ENCODE measurements around the gene ISCA2. TPM values are rescaled to one million over a fixed set of nuclear protein-coding genes. Genes with fewer than 3 reads are reported as not detected.
"Not testable (repeated sequence)": the region's sequence is repeated elsewhere in the genome, so short reads cannot be mapped to it uniquely, and the experiment has no call there.

ISCA2 gene
- total RNA-seq, 4 donors from 2014 or later = 24.6 to 54.9 (median 44.2) TPM

DNA sequence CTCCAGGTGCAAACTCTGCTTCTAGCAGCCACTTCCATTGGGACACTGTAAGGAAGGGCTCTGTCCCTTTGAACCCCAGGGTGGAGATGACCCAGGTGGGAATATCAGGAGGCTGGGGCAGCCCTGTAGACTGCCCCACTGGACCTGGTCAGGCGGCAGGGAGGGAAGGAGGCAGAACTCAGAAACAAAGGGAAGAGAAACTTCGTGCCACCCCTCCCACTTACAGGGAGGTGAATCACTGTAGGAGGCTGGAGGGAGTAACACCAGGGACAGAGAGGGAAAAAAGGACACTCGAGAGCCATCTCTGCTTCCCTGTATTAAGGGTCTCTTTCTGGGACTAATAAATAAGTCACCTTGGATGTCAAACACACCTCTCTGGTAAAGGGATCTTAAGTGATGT is 37.4 kb downstream of the ISCA2 start:
- DNase-seq = no peak
- no peaks in the 10 kb centered on the region for H3K9me3 ChIP-seq
- TF ChIP-seq, protein P1, sequence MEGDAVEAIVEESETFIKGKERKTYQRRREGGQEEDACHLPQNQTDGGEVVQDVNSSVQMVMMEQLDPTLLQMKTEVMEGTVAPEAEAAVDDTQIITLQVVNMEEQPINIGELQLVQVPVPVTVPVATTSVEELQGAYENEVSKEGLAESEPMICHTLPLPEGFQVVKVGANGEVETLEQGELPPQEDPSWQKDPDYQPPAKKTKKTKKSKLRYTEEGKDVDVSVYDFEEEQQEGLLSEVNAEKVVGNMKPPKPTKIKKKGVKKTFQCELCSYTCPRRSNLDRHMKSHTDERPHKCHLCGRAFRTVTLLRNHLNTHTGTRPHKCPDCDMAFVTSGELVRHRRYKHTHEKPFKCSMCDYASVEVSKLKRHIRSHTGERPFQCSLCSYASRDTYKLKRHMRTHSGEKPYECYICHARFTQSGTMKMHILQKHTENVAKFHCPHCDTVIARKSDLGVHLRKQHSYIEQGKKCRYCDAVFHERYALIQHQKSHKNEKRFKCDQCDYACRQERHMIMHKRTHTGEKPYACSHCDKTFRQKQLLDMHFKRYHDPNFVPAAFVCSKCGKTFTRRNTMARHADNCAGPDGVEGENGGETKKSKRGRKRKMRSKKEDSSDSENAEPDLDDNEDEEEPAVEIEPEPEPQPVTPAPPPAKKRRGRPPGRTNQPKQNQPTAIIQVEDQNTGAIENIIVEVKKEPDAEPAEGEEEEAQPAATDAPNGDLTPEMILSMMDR (IDR thresholded peaks at IDR 0.05) = no peak
- no peak for TF ChIP-seq POLR2A (IDR thresholded peaks at IDR 0.05)
- peaks cover 19 to 29% of the 10 kb centered on the region in 2 donors for H3K4me1 ChIP-seq
- whole genome bisulfite sequencing, 2 donors = 90 to 94% methylated on average over 3 of the region's 3 CpGs
- H3K27ac ChIP-seq = peak overlapping the region in 2 of 3 donors; percentile 67 to 83
- H3K36me3 ChIP-seq = no peaks in the 10 kb centered on the region
- intact Hi-C loops (cut with DNase I) = no loop called here
- H3K27me3 ChIP-seq = no peaks in the 10 kb centered on the region
- no peak overlapping the region for H3K4me3 ChIP-seq (replicated peaks in 1 of 3)

DNA sequence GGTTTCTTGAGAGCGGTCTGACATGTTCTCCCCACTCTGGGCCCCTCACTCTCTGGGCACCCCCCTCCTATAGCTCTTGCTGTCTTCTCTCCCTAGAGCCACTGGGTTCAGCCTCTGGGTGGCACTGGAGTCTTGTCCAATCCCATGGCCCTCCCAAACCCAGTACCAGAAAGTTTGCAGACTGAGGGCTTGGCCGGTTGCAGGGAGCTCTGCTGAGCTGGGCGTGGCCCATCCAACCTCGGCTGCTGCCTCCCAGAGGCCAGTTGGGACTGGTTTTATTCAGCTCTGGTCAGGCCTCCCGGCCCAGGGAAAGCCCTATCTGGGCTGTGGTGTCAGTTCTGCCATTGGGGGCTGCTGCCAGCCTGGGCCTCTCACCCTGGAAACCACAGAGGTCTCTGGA is 37.9 kb downstream of the ISCA2 start:
- Histone ChIP-seq H3K4me1 (peaks cover 14 to 24% of the 10 kb centered on the region in 2 donors), H3K27me3 (no peaks in the 10 kb centered on the region), H3K9me3 (no peaks in the 10 kb centered on the region), H3K27ac (peak overlapping the region; percentile 41 to 83 (median 67)), H3K36me3 (no peaks in the 10 kb centered on the region), H3K4me3 (replicated peaks in 1 of 3) (no peak overlapping the region)
- peak; percentile 45 to 64 for DNase-seq
- TF ChIP-seq, protein P1 (IDR thresholded peaks at IDR 0.05) = peak in 4 of 6 experiments; percentile 16 to 42 (median 33)
- no peak for TF ChIP-seq POLR2A (IDR thresholded peaks at IDR 0.05)
- WGBS, 2 donors = 50 to 93% methylated on average over 1 to 4 of the region's 5 CpGs
- intact Hi-C loops (cut with DNase I) = no loop called here

DNA sequence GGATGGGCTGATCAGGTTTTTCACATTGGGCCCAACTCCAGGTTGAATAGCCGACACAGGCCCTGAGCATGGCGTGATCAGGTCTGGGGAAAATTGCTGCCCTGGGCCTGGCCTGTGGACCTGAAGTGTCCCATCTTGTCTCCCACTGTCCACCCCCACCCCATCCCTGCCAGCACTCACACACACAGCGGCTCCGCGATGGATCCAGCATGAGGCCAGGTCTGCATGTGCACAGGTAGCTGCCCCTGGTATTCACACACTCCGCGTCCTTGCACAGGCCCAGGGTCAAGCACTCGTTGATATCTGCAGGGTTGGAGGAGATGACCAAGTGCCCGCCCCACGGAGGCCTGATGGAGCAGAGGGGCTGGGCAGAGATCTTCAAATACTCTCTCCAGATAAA is 38.7 kb downstream of the ISCA2 start:
- Histone ChIP-seq H3K36me3 (no peaks in the 10 kb centered on the region), H3K27me3 (no peaks in the 10 kb centered on the region), H3K27ac (peak overlapping the region in 2 of 3 donors; percentile 67 to 83), H3K4me1 (peaks cover 9 to 20% of the 10 kb centered on the region in 2 donors), H3K9me3 (no peaks in the 10 kb centered on the region), H3K4me3 (replicated peaks in 1 of 3) (no peak overlapping the region)
- 84 to 85% methylated on average over 10 of the region's 10 CpGs for WGBS, 2 donors
- peak; percentile 46 to 53 for DNase-seq
- intact Hi-C loops (cut with DNase I) = no loop called here
- TF ChIP-seq, protein P1 (IDR thresholded peaks at IDR 0.05) = no peak
- no peak for TF ChIP-seq POLR2A (IDR thresholded peaks at IDR 0.05)

DNA sequence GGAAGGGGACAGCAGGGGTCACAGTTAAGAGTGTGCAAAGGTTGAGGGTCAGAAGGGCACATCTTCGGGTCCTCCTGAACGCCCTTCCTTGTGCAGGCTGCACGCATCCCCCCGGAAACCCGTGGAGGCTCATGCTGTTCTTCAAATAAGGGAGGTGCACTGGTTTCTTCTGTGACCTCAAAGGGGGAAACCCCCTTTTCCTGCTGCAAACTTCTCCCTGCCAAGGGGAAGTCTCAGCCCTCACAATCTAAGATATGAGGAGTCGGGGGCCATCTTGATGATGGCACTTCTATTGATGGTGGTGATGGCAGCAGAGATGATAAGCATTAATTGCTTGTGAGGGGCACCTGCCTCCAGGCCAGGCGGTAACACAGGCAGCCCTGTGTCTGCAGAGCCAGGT is 40.0 kb downstream of the ISCA2 start:
- TF ChIP-seq POLR2A (IDR thresholded peaks at IDR 0.05) = no peak
- TF ChIP-seq, protein P1 (IDR thresholded peaks at IDR 0.05) = no peak
- Histone ChIP-seq H3K27ac (no peak overlapping the region), H3K27me3 (no peaks in the 10 kb centered on the region), H3K36me3 (no peaks in the 10 kb centered on the region), H3K4me1 (peaks cover 12 to 16% of the 10 kb centered on the region in 2 donors), H3K9me3 (no peaks in the 10 kb centered on the region), H3K4me3 (replicated peaks in 1 of 3) (no peak overlapping the region)
- intact Hi-C loops (cut with DNase I) = no loop called here
- 84 to 89% methylated on average over 7 of the region's 7 CpGs for WGBS, 2 donors
- DNase-seq = no peak

DNA sequence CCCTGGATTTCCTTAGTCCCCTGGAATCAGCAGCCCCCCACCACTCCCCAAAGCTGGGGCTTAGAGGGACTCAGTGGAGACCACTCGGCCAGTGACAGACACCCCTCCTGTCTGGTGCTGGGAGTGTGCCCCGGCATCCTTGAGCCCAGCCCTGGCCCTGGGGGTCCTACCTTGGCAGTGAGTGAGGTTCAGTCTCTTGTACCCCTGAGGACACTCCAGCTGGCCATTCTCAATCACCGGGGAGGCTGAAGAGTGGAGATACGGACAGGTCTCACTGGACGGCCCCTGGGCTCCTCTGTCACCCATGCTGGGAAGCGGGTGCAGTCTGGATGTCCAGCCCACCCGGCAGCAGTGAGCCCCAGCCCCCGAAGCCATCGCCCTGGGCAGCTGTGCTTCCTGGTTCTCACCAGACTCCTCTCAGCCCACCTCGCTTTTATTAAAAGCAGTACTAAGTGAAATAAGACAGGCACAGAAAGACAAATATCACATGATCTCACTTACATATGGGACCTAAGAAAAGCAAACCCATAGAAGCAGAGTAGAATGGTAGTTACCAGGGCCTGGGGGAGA is 42.3 kb downstream of the ISCA2 start:
- no peaks in the 10 kb centered on the region for H3K36me3 ChIP-seq

DNA sequence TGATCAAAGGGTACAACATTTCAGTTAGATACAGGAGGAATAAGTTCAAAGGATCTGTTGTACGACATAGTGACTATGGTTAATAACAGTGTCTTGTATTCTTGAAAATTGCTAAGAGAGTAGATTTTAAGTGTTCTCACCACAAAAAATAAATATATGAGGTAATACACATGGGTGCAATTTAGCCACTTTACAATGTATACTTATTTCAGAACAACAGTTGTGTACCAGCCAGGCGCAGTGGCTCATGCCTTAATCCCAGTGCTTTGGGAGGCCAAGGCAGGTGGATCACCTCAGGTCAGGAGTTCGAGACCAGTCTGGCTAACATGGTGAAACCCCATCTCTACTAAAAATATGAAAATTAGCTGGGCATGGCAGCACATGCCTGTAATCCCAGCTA is 42.8 kb downstream of the ISCA2 start:
- H3K36me3 ChIP-seq; DNase-seq; H3K9me3 ChIP-seq; intact Hi-C loops (cut with DNase I); H3K27me3 ChIP-seq; H3K4me3 ChIP-seq (replicated peaks in 1 of 3): not testable (repeated sequence)
- Histone ChIP-seq H3K27ac (peak overlapping the region in 1 of 3 donors; percentile 71), H3K4me1 (peaks cover 17 to 27% of the 10 kb centered on the region in 2 donors)
- WGBS, 2 donors = 91 to 100% methylated on average over 3 of the region's 3 CpGs

More for the DNA sequence above, 42.3 kb downstream of the ISCA2 start:
- no peak for DNase-seq
- H3K4me3 ChIP-seq (replicated peaks in 1 of 3) = no peak overlapping the region
- no peaks in the 10 kb centered on the region for H3K27me3 ChIP-seq
- H3K4me1 ChIP-seq = peaks cover 17 to 29% of the 10 kb centered on the region in 2 donors
- WGBS, 2 donors = 80 to 87% methylated on average over 9 of the region's 10 CpGs
- intact Hi-C loops (cut with DNase I) = no loop called here
- no peak for TF ChIP-seq POLR2A (IDR thresholded peaks at IDR 0.05)
- TF ChIP-seq, protein P1 (IDR thresholded peaks at IDR 0.05) = no peak
- no peaks in the 10 kb centered on the region for H3K9me3 ChIP-seq
- H3K27ac ChIP-seq = peak overlapping the region in 1 of 3 donors; percentile 71

Measured in thyroid gland (tissue), 4 donors.